Superior temporal gyrus (tissue), 1 donor: ENCODE measurements around the gene POTEB3.
"Not testable (repeated sequence)": the region's sequence is repeated elsewhere in the genome, so short reads cannot be mapped to it uniquely, and the experiment has no call there.

Source experiments
- DNase-seq: peaks from one replicate; pipeline ENCODE4 v3.0.0-alpha.2; 2016; ENCODE audit errors: extremely low spot score

The POTEB3 gene

GRCh38 chr15:21440399-21440798 lies at the start of gene POTEB3:
Gene POTEB3, minus strand, starts transcription at chr15:21440499. Its CDS starts 488 bp downstream, at chr15:21440011.
- not testable (repeated sequence) for DNase-seq

- not testable (repeated sequence) for DNase-seq
These were observed 13.4 kb upstream of the POTEB3 start for GRCh38 chr15:21453683-21454082.

- not testable (repeated sequence) for DNase-seq
These were observed 11.7 kb upstream of the POTEB3 start for GRCh38 chr15:21451920-21452563.

- DNase-seq, result not testable (repeated sequence)
These were observed 11.2 kb upstream of the POTEB3 start for GRCh38 chr15:21451487-21451886.

GRCh38 chr15:21407366-21407765 lies 32.9 kb downstream of the POTEB3 start:
- DNase-seq, result not testable (repeated sequence)

- DNase-seq, result not testable (repeated sequence)
These were observed 38.8 kb downstream of the POTEB3 start for GRCh38 chr15:21401531-21401930.

GRCh38 chr15:21399111-21399510 lies 41.2 kb downstream of the POTEB3 start:
- not testable (repeated sequence) for DNase-seq

GRCh38 chr15:21398511-21398910 lies 41.8 kb downstream of the POTEB3 start:
- DNase-seq, result not testable (repeated sequence)

GRCh38 chr15:21397656-21398055 lies 42.6 kb downstream of the POTEB3 start:
- DNase-seq, result not testable (repeated sequence)

GRCh38 chr15:21397186-21397585 lies 43.1 kb downstream of the POTEB3 start:
- not testable (repeated sequence) for DNase-seq

GRCh38 chr15:21385961-21386360 lies 54.3 kb downstream of the POTEB3 start:
- not testable (repeated sequence) for DNase-seq

GRCh38 chr15:21383866-21384485 lies 56.3 kb downstream of the POTEB3 start:
- DNase-seq, result not testable (repeated sequence)

GRCh38 chr15:21373682-21374081 lies 66.6 kb downstream of the POTEB3 start:
- not testable (repeated sequence) for DNase-seq

- not testable (repeated sequence) for DNase-seq
These were observed 71.1 kb downstream of the POTEB3 start for GRCh38 chr15:21369177-21369576.

- DNase-seq, result not testable (repeated sequence)
These were observed 71.7 kb downstream of the POTEB3 start for GRCh38 chr15:21368625-21369024.
